GM19099 (cell line): ENCODE results near the gene MATN3.

Experiments used
- POLR2A ChIP-seq: IDR thresholded peaks from 3 replicates; pipeline ENCODE4 v1.6.1; 2011; ENCODE audit warnings: low read depth; ENCODE audit not compliant: insufficient read length; ENCODE audit errors: extremely low read depth

MATN3 gene

GRCh38 chr2:20048488-20049448 lies 36.3 kb upstream of the MATN3 start:
- no peak for TF ChIP-seq POLR2A

GRCh38 chr2:20044778-20045177 lies 32.3 kb upstream of the MATN3 start:
- no peak for TF ChIP-seq POLR2A

GRCh38 chr2:20042531-20042930 lies 30.1 kb upstream of the MATN3 start:
- TF ChIP-seq POLR2A: no peak

GRCh38 chr2:20040489-20041172 lies 28.2 kb upstream of the MATN3 start:
- no peak for TF ChIP-seq POLR2A

- TF ChIP-seq POLR2A: no peak
Measured at GRCh38 chr2:20037660-20038059, 25.2 kb upstream of the MATN3 start.

- no peak for TF ChIP-seq POLR2A
Measured at GRCh38 chr2:20035955-20036666, 23.6 kb upstream of the MATN3 start.

- no peak for TF ChIP-seq POLR2A
Measured at GRCh38 chr2:20034821-20035220, 22.4 kb upstream of the MATN3 start.

GRCh38 chr2:20034218-20034617 lies 21.8 kb upstream of the MATN3 start:
- no peak for TF ChIP-seq POLR2A

- no peak for TF ChIP-seq POLR2A
Measured at GRCh38 chr2:20033322-20033721, 20.9 kb upstream of the MATN3 start.

GRCh38 chr2:20030224-20030623 lies 17.8 kb upstream of the MATN3 start:
- no peak for TF ChIP-seq POLR2A

GRCh38 chr2:20027705-20028434 lies 15.4 kb upstream of the MATN3 start:
- TF ChIP-seq POLR2A: no peak

- TF ChIP-seq POLR2A: no peak
Measured at GRCh38 chr2:20027260-20027677, 14.8 kb upstream of the MATN3 start.

- TF ChIP-seq POLR2A: no peak
Measured at GRCh38 chr2:20025065-20025786, 12.8 kb upstream of the MATN3 start.

- no peak for TF ChIP-seq POLR2A
Measured at GRCh38 chr2:20023688-20024087, 11.2 kb upstream of the MATN3 start.
